IMR-90 (cell line): ENCODE measurements around the gene AAMP. TPM values are rescaled to one million over a fixed set of nuclear protein-coding genes. Genes with fewer than 3 reads are reported as not detected.

Experiments used
- ATAC-seq: fragments of 200-7000 bp; cut with Tn5 transposase; 2 replicates; pipeline ENCODE4 v1.9.1; 2020; ENCODE audit warnings: low read depth, mild to moderate bottlenecking, moderate library complexity
- BruUV-seq: library from RNA; stranded (reverse); fragments of 400-500 nt; replicated peaks from 2 replicates; lab custom pipeline; 2021; lab: Mats Ljungman, UMichigan
- CTCF ChIA-PET: fragments of 300-600 bp; formaldehyde crosslinking; extraction: SDS; loops from one replicate; lab custom pipeline; 2021; ENCODE audit warnings: antibody characterized with exemption; lab: Yijun Ruan, JAX
- POLR2A ChIA-PET: fragments of 300-600 bp; sonication (Branson Sonifier 250); formaldehyde crosslinking; loops from one replicate; lab custom pipeline; 2022; ENCODE audit warnings: antibody characterized with exemption; ENCODE audit not compliant: unreplicated experiment; lab: Charles Lee
- DNase-seq: peaks from one replicate; pipeline ENCODE4 v3.0.0; 2013
- H2AFZ ChIP-seq: replicated peaks from 2 replicates; pipeline ENCODE3; 2013; ENCODE audit warnings: low read length, mild to moderate bottlenecking; ENCODE audit not compliant: poor library complexity
- H2AK5ac ChIP-seq: 2 replicates; pipeline ENCODE4 v1.6.1; 2013; ENCODE audit warnings: low read depth, low read length, inconsistent platforms
- H2AK9ac ChIP-seq: replicated peaks from 2 replicates; pipeline ENCODE3; 2013; ENCODE audit warnings: mild to moderate bottlenecking, low read depth, low read length, moderate library complexity; ENCODE audit not compliant: poor library complexity
- H2BK120ac ChIP-seq: 2 replicates; pipeline ENCODE4 v1.6.1; 2013; ENCODE audit warnings: low read depth, low read length, inconsistent platforms
- H2BK15ac ChIP-seq: 3 replicates; pipeline ENCODE4 v1.6.1; 2013; ENCODE audit warnings: low read depth, low read length, inconsistent platforms
- H2BK20ac ChIP-seq: 2 replicates; pipeline ENCODE4 v1.6.1; 2013; ENCODE audit warnings: low read depth, mild to moderate bottlenecking, inconsistent platforms, low read length, moderate library complexity
- H2BK5ac ChIP-seq: 2 replicates; pipeline ENCODE4 v1.6.1; 2013; ENCODE audit warnings: mild to moderate bottlenecking, low read depth, low read length, inconsistent platforms; ENCODE audit not compliant: poor library complexity, severe bottlenecking
- H3K14ac ChIP-seq: replicated peaks from 2 replicates; pipeline ENCODE4 v1.6.1; 2013; ENCODE audit warnings: low read depth, low read length, inconsistent platforms
- H3K18ac ChIP-seq: 2 replicates; pipeline ENCODE4 v1.6.1; 2013; ENCODE audit warnings: low read depth, low read length, control low read depth
- H3K23ac ChIP-seq: 2 replicates; pipeline ENCODE4 v1.6.1; 2013; ENCODE audit warnings: low read depth, low read length, inconsistent platforms
- H3K27ac ChIP-seq: 2 replicates; pipeline ENCODE4 v1.5.1; 2013; ENCODE audit warnings: mild to moderate bottlenecking, control low read depth, low read length; ENCODE audit not compliant: insufficient read depth
- H3K27me3 ChIP-seq: 2 replicates; pipeline ENCODE4 v1.6.1; 2013; ENCODE audit warnings: low read length; ENCODE audit not compliant: control insufficient read depth, insufficient read depth
- H3K36me3 ChIP-seq: 2 replicates; pipeline ENCODE4 v1.6.1; 2013; ENCODE audit warnings: low read length, mixed read lengths; ENCODE audit not compliant: control insufficient read depth, insufficient read depth
- H3K4ac ChIP-seq: 2 replicates; pipeline ENCODE4 v1.6.1; 2013; ENCODE audit warnings: low read depth, low read length, inconsistent platforms
- H3K4me1 ChIP-seq: 2 replicates; pipeline ENCODE4 v1.6.1; 2013; ENCODE audit warnings: low read length, mixed read lengths; ENCODE audit not compliant: control insufficient read depth, insufficient read depth
- H3K4me2 ChIP-seq: 2 replicates; pipeline ENCODE4 v1.6.1; 2013; ENCODE audit warnings: low read depth, mild to moderate bottlenecking, control low read depth, low read length, moderate library complexity
- H3K4me3 ChIP-seq: 2 replicates; pipeline ENCODE4 v1.5.1; 2013; ENCODE audit warnings: low read depth, mild to moderate bottlenecking, control low read depth, low read length, moderate library complexity; ENCODE audit not compliant: insufficient read depth
- H3K56ac ChIP-seq: 2 replicates; pipeline ENCODE4 v1.6.1; 2013; ENCODE audit warnings: low read length, inconsistent platforms; ENCODE audit not compliant: insufficient read depth; ENCODE audit errors: extremely low read depth
- H3K79me1 ChIP-seq, 2 experiments: 2 replicates each; pipeline ENCODE4 v1.6.1; 2013; ENCODE audit warnings: low read length in 2 of 2, inconsistent platforms in 1 of 2, low read depth in 1 of 2
- H3K9ac ChIP-seq: 2 replicates; pipeline ENCODE4 v1.6.1; 2013; ENCODE audit warnings: low read depth, low read length, control low read depth
- H3K9me1 ChIP-seq: 2 replicates; pipeline ENCODE4 v1.6.1; 2013; ENCODE audit warnings: low read length, inconsistent platforms; ENCODE audit not compliant: insufficient read depth
- H3K9me3 ChIP-seq: 2 replicates; pipeline ENCODE4 v1.6.1; 2013; ENCODE audit warnings: low read length; ENCODE audit not compliant: control insufficient read depth, insufficient read depth
- H4K20me1 ChIP-seq: 2 replicates; pipeline ENCODE4 v1.6.1; 2013; ENCODE audit warnings: low read length, inconsistent platforms; ENCODE audit not compliant: insufficient read depth
- H4K5ac ChIP-seq: 2 replicates; pipeline ENCODE4 v1.6.1; 2013; ENCODE audit warnings: mild to moderate bottlenecking, low read depth, low read length, control low read depth
- H4K8ac ChIP-seq, 2 experiments: 2 replicates each; pipeline ENCODE4 v1.6.1; 2013; ENCODE audit warnings: low read depth in 2 of 2, low read length in 2 of 2, control low read depth in 1 of 2, inconsistent platforms in 1 of 2
- H4K91ac ChIP-seq: 2 replicates; pipeline ENCODE4 v1.6.1; 2013; ENCODE audit warnings: low read depth, low read length, inconsistent platforms; ENCODE audit not compliant: insufficient read depth
- BHLHE40 ChIP-seq: fragments of 150-350 bp; IDR thresholded peaks from 2 replicates; pipeline ENCODE4 v1.6.1; 2016; ENCODE audit warnings: mild to moderate bottlenecking, low read depth, low read length
- CEBPB ChIP-seq: IDR thresholded peaks from 2 replicates; pipeline ENCODE4 v1.6.1; 2012; ENCODE audit warnings: low read depth, low read length, improper control_type of control experiment
- CHD1 ChIP-seq: IDR thresholded peaks from 2 replicates; pipeline ENCODE4 v1.6.1; 2012; ENCODE audit warnings: low read depth, low read length, improper control_type of control experiment
- CTCF ChIP-seq: conservative IDR thresholded peaks from 2 replicates; pipeline ENCODE4 v1.5.1; 2012; ENCODE audit warnings: mild to moderate bottlenecking, low read depth, low read length, improper control_type of control experiment
- FOS ChIP-seq: fragments of 150-350 bp; IDR thresholded peaks from 2 replicates; pipeline ENCODE4 v1.6.1; 2016; ENCODE audit warnings: low read depth, low read length
- MAFK ChIP-seq: IDR thresholded peaks from 2 replicates; pipeline ENCODE4 v1.6.1; 2012; ENCODE audit warnings: low read depth, low read length, improper control_type of control experiment
- MAZ ChIP-seq: IDR thresholded peaks from 2 replicates; pipeline ENCODE4 v1.6.1; 2012; ENCODE audit warnings: low read depth, mild to moderate bottlenecking, low read length, improper control_type of control experiment, moderate library complexity, borderline replicate concordance
- MXI1 ChIP-seq: IDR thresholded peaks from 2 replicates; pipeline ENCODE4 v1.6.1; 2012; ENCODE audit warnings: low read depth, mild to moderate bottlenecking, low read length, moderate library complexity, borderline replicate concordance
- NFE2L2 ChIP-seq: fragments of 150-350 bp; IDR thresholded peaks from 2 replicates; pipeline ENCODE4 v1.6.1; 2016; ENCODE audit warnings: low read depth, mild to moderate bottlenecking, low read length
- POLR2A ChIP-seq: IDR thresholded peaks from 2 replicates; pipeline ENCODE4 v1.6.1; 2012; ENCODE audit warnings: mild to moderate bottlenecking, low read depth, low read length
- RAD21 ChIP-seq: IDR thresholded peaks from 2 replicates; pipeline ENCODE4 v1.6.1; 2012; ENCODE audit warnings: low read length, improper control_type of control experiment
- RCOR1 ChIP-seq: IDR thresholded peaks from 2 replicates; pipeline ENCODE4 v1.6.1; 2012; ENCODE audit warnings: mild to moderate bottlenecking, low read length, improper control_type of control experiment; ENCODE audit not compliant: insufficient replicate concordance
- RFX5 ChIP-seq: IDR thresholded peaks from 2 replicates; pipeline ENCODE4 v1.8.0; 2012; ENCODE audit warnings: low read depth, mild to moderate bottlenecking, low read length, moderate library complexity
- SMC3 ChIP-seq: fragments of 150-350 bp; IDR thresholded peaks from 2 replicates; pipeline ENCODE4 v1.6.1; 2016; ENCODE audit warnings: low read depth, mild to moderate bottlenecking, antibody characterized with exemption, low read length, moderate library complexity
- USF2 ChIP-seq: fragments of 150-350 bp; IDR thresholded peaks from 2 replicates; pipeline ENCODE4 v1.6.1; 2017; ENCODE audit warnings: mild to moderate bottlenecking, antibody characterized with exemption, low read length, low read depth
- WGBS, 2 experiments: methylation state at CpG; one replicate each; pipeline versions ENCODE4 v1.1.5 to v1.1.7; 2013; ENCODE audit warnings: missing lambda C conversion rate in 2 of 2; ENCODE audit not compliant: insufficient read length in 1 of 2; ENCODE audit errors: extremely low coverage in 2 of 2; 5-methylcytosine and 5-hydroxymethylcytosine counted together
- dilution Hi-C: fragments of 300-500 bp; cut with HindIII; formaldehyde crosslinking; loops from one replicate; pipeline ENCODE4 v1.14.3; 2018; ENCODE audit warnings: low sequenced_read_pairs; ENCODE audit not compliant: unreplicated experiment
- in situ Hi-C: fragments of 300-500 bp; cut with MboI; formaldehyde crosslinking; loops from 3 replicates; pipeline ENCODE4 v1.14.3; 2019; ENCODE audit warnings: low sequenced_read_pairs, inconsistent platforms, mixed read lengths
- intact Hi-C: fragments of 100-400 bp; cut with micrococcal nuclease; formaldehyde crosslinking; loops from 2 replicates; pipeline ENCODE4 v1.10.0; 2022
- polyA plus RNA-seq, 3 experiments: library from polyadenylated mRNA; depleted of rRNA; stranded (reverse); fragments of >200 nt; gene quantifications; 2 replicates each; pipeline ENCODE4 v1.2.3, GENCODE V29; 2012; ENCODE audit warnings: low replicate concordance in 1 of 3
- total RNA-seq: library from RNA; depleted of rRNA; stranded (reverse); fragments of >200 nt; gene quantifications from 2 replicates; pipeline ENCODE4 v1.2.3, GENCODE V29; 2012

AAMP gene
- total and polyA plus RNA-seq, 2 of the 4 experiments (the other 2 are of a cell fraction) = 104 to 112 TPM

- H2BK5ac ChIP-seq = no peak overlapping the region
- no peaks in the 10 kb centered on the region for H3K27me3 ChIP-seq
- H3K9me1 ChIP-seq = peaks cover 8% of the 10 kb centered on the region
- POLR2A ChIA-PET = no interaction called here
- no peak overlapping the region for H3K27ac ChIP-seq
- H3K9ac ChIP-seq = no peak overlapping the region
- H3K23ac ChIP-seq = no peak overlapping the region
- CTCF ChIA-PET = no interaction called here
- WGBS, 2 experiments = 100% methylated on average over 2 of the region's 4 CpGs; no CpG with 5 or more reads in 1 of the 2 experiments
- H4K20me1 ChIP-seq = peaks cover 3% of the 10 kb centered on the region; the same call in 1 of the 2 replicates
- H3K4me3 ChIP-seq = no peak overlapping the region
- H3K36me3 ChIP-seq = peaks cover 69% of the 10 kb centered on the region
- H3K56ac ChIP-seq = no peak overlapping the region
- dilution Hi-C loops (no loop called here), intact Hi-C loops (no loop called here), in situ Hi-C loops (no loop called here)
- no peak overlapping the region for H2AK9ac ChIP-seq
- no peak overlapping the region for H3K4ac ChIP-seq
- no peak overlapping the region for H4K91ac ChIP-seq
- no peak overlapping the region for H2BK20ac ChIP-seq
- H2BK15ac ChIP-seq = no peak overlapping the region
- no peak overlapping the region for H3K4me2 ChIP-seq
- H3K9me3 ChIP-seq = no peaks in the 10 kb centered on the region
- no peak overlapping the region for H3K18ac ChIP-seq
- no peak overlapping the region for H3K14ac ChIP-seq
- peaks cover 35 to 50% of the 10 kb centered on the region in 2 experiments for H3K79me1 ChIP-seq
- BruUV-seq = no TSS peak
- H4K8ac ChIP-seq = no peak overlapping the region
- H2AK5ac ChIP-seq = no peak overlapping the region
- no peak for DNase-seq
- no peak overlapping the region for H4K5ac ChIP-seq
- peaks cover 8% of the 10 kb centered on the region; the same call in 1 of the 2 replicates for H3K4me1 ChIP-seq
- no peak overlapping the region for H2AFZ ChIP-seq
- TF ChIP-seq POLR2A (no peak), CEBPB (no peak), BHLHE40 (no peak), USF2 (no peak), MXI1 (no peak), RCOR1 (no peak), RFX5 (no peak), MAFK (no peak), MAZ (no peak), RAD21 (no peak), CHD1 (no peak), SMC3 (no peak), FOS (no peak), NFE2L2 (no peak), CTCF (no peak)
- H2BK120ac ChIP-seq = no peak overlapping the region
- no peak for ATAC-seq
Observed at GRCh38 chr2:218233543-218233942, 36.4 kb downstream of the AAMP start.
